T-cell (primary cell): ENCODE data around the gene C3orf33. TPM values are rescaled to one million over a fixed set of nuclear protein-coding genes. Genes with fewer than 3 reads are reported as not detected.

ENCODE experiments used
- ATAC-seq, 4 experiments: fragments of 200-7000 bp in 3 of 4; fragments of 150-1000 bp in 1 of 4; cut with Tn5 transposase; replicated peaks in 1 of 4; 1 replicate in 3 of 4; 2 replicates in 1 of 4; pipeline ENCODE4 v1.10.0; 2021; ENCODE audit warnings: moderate library complexity in 3 of 4, mild to moderate bottlenecking in 2 of 4, moderate number of reproducible peaks in 1 of 4
- CTCF ChIA-PET, 2 donors: fragments of 300-600 bp; sonication (Branson Sonifier 250); formaldehyde crosslinking; loops; one replicate each; lab custom pipeline; 2022; ENCODE audit warnings: antibody characterized with exemption in 2 of 2; lab: Charles Lee
- POLR2A ChIA-PET, 2 donors: fragments of 300-600 bp; sonication (Branson Sonifier 250); formaldehyde crosslinking; loops; one replicate each; lab custom pipeline; 2022; ENCODE audit warnings: antibody characterized with exemption in 2 of 2; lab: Charles Lee
- DNase-seq, 35 experiments: peaks; one replicate each; pipeline versions ENCODE4 v3.0.0 to v3.0.0-alpha.2; 2013 to 2023
- H3K27ac ChIP-seq: one replicate; pipeline ENCODE4 v1.5.1; 2013; ENCODE audit warnings: low read length
- H3K27me3 ChIP-seq, 2 experiments: replicated peaks in 1 of 2; 1 replicate in 1 of 2; 2 replicates in 1 of 2; pipeline versions ENCODE4 v1.6.1 to v1.7.0; 2013; ENCODE audit warnings: low read length in 1 of 2, mixed read lengths in 1 of 2; ENCODE audit not compliant: control insufficient read depth in 2 of 2, insufficient read depth in 2 of 2; ENCODE audit errors: extremely low read depth in 1 of 2
- H3K36me3 ChIP-seq, 2 donors: 1 replicate in 1 of 2; 2 replicates in 1 of 2; pipeline versions ENCODE4 v1.6.1 to v1.7.0; 2013; ENCODE audit warnings: low read length in 1 of 2; ENCODE audit not compliant: control insufficient read depth in 2 of 2, insufficient read depth in 1 of 2; ENCODE audit errors: extremely low read depth in 1 of 2
- H3K4me1 ChIP-seq, 2 experiments: 1 replicate in 1 of 2; 2 replicates in 1 of 2; pipeline versions ENCODE4 v1.6.1 to v1.7.0; 2013; ENCODE audit warnings: low read length in 2 of 2, mixed read lengths in 1 of 2; ENCODE audit not compliant: insufficient read depth in 2 of 2, control insufficient read depth in 1 of 2; ENCODE audit errors: extremely low read depth in 1 of 2
- H3K4me3 ChIP-seq, 2 donors: 1 replicate in 1 of 2; 2 replicates in 1 of 2; pipeline versions ENCODE4 v1.5.1 to v1.7.0; 2013; ENCODE audit warnings: mild to moderate bottlenecking in 2 of 2, low read length in 1 of 2, moderate library complexity in 1 of 2; ENCODE audit not compliant: control insufficient read depth in 1 of 2; ENCODE audit errors: extremely low read depth in 1 of 2
- H3K9me3 ChIP-seq: 2 replicates; pipeline ENCODE4 v1.7.0; 2013
- H3K27ac Mint-ChIP-seq, 2 donors: one replicate each; pipeline ENCODE4 v1.8.0; 2020 to 2021; ENCODE audit warnings: mild to moderate bottlenecking in 2 of 2, mixed read lengths in 2 of 2
- H3K27me3 Mint-ChIP-seq, 2 donors: one replicate each; pipeline ENCODE4 v1.8.0; 2021 to 2022; ENCODE audit warnings: mixed read lengths in 2 of 2
- H3K36me3 Mint-ChIP-seq: one replicate; pipeline ENCODE4 v1.8.0; 2021; ENCODE audit warnings: mixed read lengths
- H3K4me1 Mint-ChIP-seq, 3 donors: one replicate each; pipeline ENCODE4 v1.8.0; 2020 to 2022; ENCODE audit warnings: mixed read lengths in 3 of 3, mild to moderate bottlenecking in 1 of 3
- H3K4me3 Mint-ChIP-seq, 3 donors: one replicate each; pipeline ENCODE4 v1.8.0; 2020 to 2022; ENCODE audit warnings: mild to moderate bottlenecking in 3 of 3, mixed read lengths in 3 of 3, moderate library complexity in 3 of 3
- H3K9me3 Mint-ChIP-seq, 3 donors: one replicate each; pipeline ENCODE4 v1.8.0; 2020 to 2022; ENCODE audit warnings: mixed read lengths in 3 of 3
- WGBS: methylation state at CpG from one replicate; pipeline ENCODE4 v1.1.5; 2013; ENCODE audit warnings: missing lambda C conversion rate; ENCODE audit not compliant: insufficient coverage; 5-methylcytosine and 5-hydroxymethylcytosine counted together
- total RNA-seq, 35 experiments: library from RNA in 6 of 35; stranded (reverse) in 6 of 35; fragments of 120-200 nt in 1 of 35; gene quantifications; one replicate each; pipeline versions ENCODE4 v1.2.1 to v1.2.4 and lab custom pipeline; 2013 to 2026

C3orf33 gene
- total RNA-seq, 5 donors from 2014 or later (not counting 1 experiment from before 2014, with no cell fraction given) = 1.2 to 3.2 (median 2.3) TPM

- no peaks in the 10 kb centered on the region for H3K36me3 ChIP-seq
- no peak overlapping the region for H3K27ac ChIP-seq
- POLR2A ChIA-PET = no interaction called here
- peaks cover 0 to 15% of the 10 kb centered on the region in 2 experiments for H3K27me3 ChIP-seq
- H3K36me3 Mint-ChIP-seq = no peaks in the 10 kb centered on the region
- no peak overlapping the region for H3K4me3 ChIP-seq
- no peak for DNase-seq
- 95% methylated on average over 2 of the region's 2 CpGs for whole genome bisulfite sequencing
- no peaks in the 10 kb centered on the region for H3K4me1 ChIP-seq
- H3K4me3 Mint-ChIP-seq = no peak overlapping the region
- CTCF ChIA-PET = no interaction called here
- H3K9me3 ChIP-seq = no peaks in the 10 kb centered on the region
- peaks cover 12 to 25% of the 10 kb centered on the region in 2 donors for H3K27me3 Mint-ChIP-seq
- H3K4me1 Mint-ChIP-seq = no peaks in the 10 kb centered on the region
- H3K27ac Mint-ChIP-seq = no peak overlapping the region
- H3K9me3 Mint-ChIP-seq = no peaks in the 10 kb centered on the region
- ATAC-seq = no peak
Measured at GRCh38 chr3:155730843-155731242, 75.2 kb downstream of the C3orf33 start.

- Histone ChIP-seq H3K36me3 (no peaks in the 10 kb centered on the region), H3K27ac (no peak overlapping the region), H3K4me1 (no peaks in the 10 kb centered on the region), H3K4me3 (no peak overlapping the region), H3K9me3 (no peaks in the 10 kb centered on the region), H3K27me3 (peaks cover 0 to 15% of the 10 kb centered on the region in 2 experiments)
- H3K4me3 Mint-ChIP-seq = no peak overlapping the region
- ATAC-seq = no peak
- ChIA-PET POLR2A (interaction anchor here in 1 of 2 donors (0.5 kb wide), 1 partner anchor 17 kb away, joined by 3 read pairs; no protein-coding TSS in a partner anchor), CTCF (no interaction called here)
- no peaks in the 10 kb centered on the region for H3K36me3 Mint-ChIP-seq
- H3K27me3 Mint-ChIP-seq = peaks cover 8 to 17% of the 10 kb centered on the region in 2 donors
- H3K4me1 Mint-ChIP-seq = no peaks in the 10 kb centered on the region
- WGBS = no CpG with 5 or more reads among the region's 3 CpGs
- no peak overlapping the region for H3K27ac Mint-ChIP-seq
- no peaks in the 10 kb centered on the region for H3K9me3 Mint-ChIP-seq
- no peak for DNase-seq
Measured at GRCh38 chr3:155727836-155728235, 78.2 kb downstream of the C3orf33 start.

GRCh38 chr3:155714295-155714718, 91.8 kb downstream of the C3orf33 start:
- Mint-ChIP-seq H3K4me1 (no peaks in the 10 kb centered on the region), H3K4me3 (no peak overlapping the region), H3K27me3 (no peaks in the 10 kb centered on the region), H3K9me3 (peaks cover 3 to 18% (median 16%) of the 10 kb centered on the region in 3 donors), H3K36me3 (peaks cover 3% of the 10 kb centered on the region), H3K27ac (no peak overlapping the region)
- ChIA-PET CTCF (interaction anchor here (0.8 to 1.3 kb wide), 3 partner anchors 10 to 12 kb away, joined by 3 to 5 read pairs (median 4); no protein-coding TSS in a partner anchor), POLR2A (no interaction called here)
- no peaks in the 10 kb centered on the region for H3K36me3 ChIP-seq
- H3K4me3 ChIP-seq = no peak overlapping the region
- no peak overlapping the region for H3K27ac ChIP-seq
- no peaks in the 10 kb centered on the region for H3K27me3 ChIP-seq
- no peaks in the 10 kb centered on the region for H3K4me1 ChIP-seq
- ATAC-seq (no peak), DNase-seq (no peak)
- WGBS = no CpG with 5 or more reads among the region's 5 CpGs
- no peaks in the 10 kb centered on the region for H3K9me3 ChIP-seq

Other genes with a start within 250 kb of the C3orf33 start
- under 1 TPM in 4 of 5 donors, not detected in 1; 0.06 to 0.12 (median 0.09) TPM for gene PLCH1, start 61.2 kb downstream of the C3orf33 start, total RNA-seq
- gene SLC33A1, start 48.1 kb upstream of the C3orf33 start, total RNA-seq = 10 to 100 TPM; 17.4 to 33.1 (median 28.5) TPM
- gene GMPS, start 64.4 kb upstream of the C3orf33 start, total RNA-seq = 10 to 100 TPM; 37.4 to 44.1 (median 40.6) TPM